Tibial nerve (tissue), 4 donors: ENCODE measurements around the gene ARMC8.

Source experiments
- EP300 ChIP-seq, 2 donors: sonication (generic); formaldehyde crosslinking; IDR thresholded peaks; one replicate each; pipeline ENCODE4 v1.6.1; 2017; ENCODE audit warnings: antibody characterized with exemption in 2 of 2, mild to moderate bottlenecking in 1 of 2
- TF ChIP-seq, protein P1 (sequence below), 5 experiments: fragments of 200-600 bp in 3 of 5; fragments of 450-650 bp in 2 of 5; sonication (generic) in 3 of 5; IDR thresholded peaks; one replicate each; pipeline ENCODE4 v1.5.1; 2016 to 2019; ENCODE audit warnings: antibody characterized with exemption in 5 of 5, mild to moderate bottlenecking in 3 of 5, moderate library complexity in 2 of 5

GRCh38 chr3:138338811-138339210 lies 151.7 kb downstream of the ARMC8 start:
- TF ChIP-seq, protein P1, sequence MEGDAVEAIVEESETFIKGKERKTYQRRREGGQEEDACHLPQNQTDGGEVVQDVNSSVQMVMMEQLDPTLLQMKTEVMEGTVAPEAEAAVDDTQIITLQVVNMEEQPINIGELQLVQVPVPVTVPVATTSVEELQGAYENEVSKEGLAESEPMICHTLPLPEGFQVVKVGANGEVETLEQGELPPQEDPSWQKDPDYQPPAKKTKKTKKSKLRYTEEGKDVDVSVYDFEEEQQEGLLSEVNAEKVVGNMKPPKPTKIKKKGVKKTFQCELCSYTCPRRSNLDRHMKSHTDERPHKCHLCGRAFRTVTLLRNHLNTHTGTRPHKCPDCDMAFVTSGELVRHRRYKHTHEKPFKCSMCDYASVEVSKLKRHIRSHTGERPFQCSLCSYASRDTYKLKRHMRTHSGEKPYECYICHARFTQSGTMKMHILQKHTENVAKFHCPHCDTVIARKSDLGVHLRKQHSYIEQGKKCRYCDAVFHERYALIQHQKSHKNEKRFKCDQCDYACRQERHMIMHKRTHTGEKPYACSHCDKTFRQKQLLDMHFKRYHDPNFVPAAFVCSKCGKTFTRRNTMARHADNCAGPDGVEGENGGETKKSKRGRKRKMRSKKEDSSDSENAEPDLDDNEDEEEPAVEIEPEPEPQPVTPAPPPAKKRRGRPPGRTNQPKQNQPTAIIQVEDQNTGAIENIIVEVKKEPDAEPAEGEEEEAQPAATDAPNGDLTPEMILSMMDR (IDR thresholded peaks at IDR 0.05), result no peak
- no peak for TF ChIP-seq EP300 (IDR thresholded peaks at IDR 0.05)
